BLaER1 treated with 17β-estradiol and CSF1 and Interleukin-3, amounts not matched to agents 10 nM and 100 nM (cell line): ENCODE data around the gene FKBP11.

Experiments used
- H3K27ac ChIP-seq, 11 experiments: shearing (Covaris generic); formaldehyde crosslinking; 2 replicates each; pipeline ENCODE4 v1.8.1; 2022
- H3K27me3 ChIP-seq, 11 experiments: shearing (Covaris generic); formaldehyde crosslinking; 2 replicates each; pipeline ENCODE4 v1.8.1; 2022
- H3K36me3 ChIP-seq, 11 experiments: shearing (Covaris generic); formaldehyde crosslinking; 2 replicates each; pipeline ENCODE4 v1.8.1; 2022
- H3K4me1 ChIP-seq, 10 experiments: shearing (Covaris generic); formaldehyde crosslinking; 2 replicates each; pipeline ENCODE4 v1.8.1; 2022
- H3K4me2 ChIP-seq, 11 experiments: shearing (Covaris generic); formaldehyde crosslinking; 2 replicates each; pipeline ENCODE4 v1.8.1; 2022
- H3K4me3 ChIP-seq, 10 experiments: shearing (Covaris generic); formaldehyde crosslinking; 2 replicates each; pipeline ENCODE4 v1.8.1; 2022
- H3K9ac ChIP-seq, 11 experiments: shearing (Covaris generic); formaldehyde crosslinking; 2 replicates each; pipeline ENCODE4 v1.8.1; 2022
- H3K9me3 ChIP-seq, 11 experiments: shearing (Covaris generic); formaldehyde crosslinking; replicated peaks in 1 of 11; 2 replicates each; pipeline ENCODE4 v1.8.1; 2022
- H4K20me1 ChIP-seq, 11 experiments: shearing (Covaris generic); formaldehyde crosslinking; 2 replicates each; pipeline ENCODE4 v1.8.1; 2022
- Cebpa-rat ChIP-seq, 11 experiments: shearing (Covaris generic); IDR thresholded peaks; 2 replicates each; pipeline ENCODE4 v1.8.1; 2022

FKBP11 gene

DNA sequence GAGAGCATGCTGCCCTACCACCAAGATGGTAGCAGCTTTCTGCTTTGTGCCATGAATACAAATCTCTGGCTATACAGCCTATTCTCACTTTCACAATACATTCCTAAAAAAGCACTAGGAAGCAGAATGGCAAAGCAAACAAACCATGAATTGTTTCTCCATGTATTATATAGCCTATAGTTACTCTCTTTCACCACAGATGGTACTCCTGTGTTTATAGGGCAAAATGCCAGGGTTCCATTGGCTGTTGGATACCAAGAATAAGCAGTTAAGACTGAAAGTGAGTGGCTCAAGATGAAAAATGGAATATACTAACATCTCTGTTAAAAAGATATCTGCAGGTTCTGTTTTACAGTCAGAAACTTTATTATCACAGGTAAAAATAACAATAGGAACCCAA, 20.9 kb upstream of the FKBP11 start:
- peaks cover 0 to 36% (median 4%) of the 10 kb centered on the region in 10 experiments; a peak in 10 of 20 replicates for H3K4me1 ChIP-seq

DNA sequence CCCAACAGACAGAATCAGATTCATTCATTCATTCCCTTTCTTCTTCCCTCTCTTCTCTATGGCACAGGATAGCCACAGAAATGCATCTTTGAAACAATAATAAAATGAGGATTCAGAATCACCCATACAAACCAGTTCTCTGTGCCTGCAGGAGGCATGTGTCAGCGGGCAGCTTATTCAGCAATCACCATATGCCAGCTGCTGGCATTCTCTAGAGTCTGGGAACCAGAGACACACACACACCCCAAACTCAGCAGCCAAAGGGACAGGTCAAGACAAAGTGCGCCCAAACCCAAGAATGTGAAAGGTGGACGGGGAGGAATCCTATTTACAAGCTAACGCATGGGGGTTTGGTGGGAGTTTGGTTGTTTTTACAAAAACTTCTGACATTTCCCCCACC, 17.9 kb upstream of the FKBP11 start:
- no peak overlapping the region for H3K27ac ChIP-seq
- peaks cover 58 to 97% (median 79%) of the 10 kb centered on the region in 11 experiments for H3K36me3 ChIP-seq
- no peak for TF ChIP-seq Cebpa-rat (IDR thresholded peaks at IDR 0.05)
- no peaks in the 10 kb centered on the region for H3K27me3 ChIP-seq
- peaks cover 0 to 57% (median 19%) of the 10 kb centered on the region in 10 experiments; a peak in 12 of 20 replicates for H3K4me1 ChIP-seq
- H3K4me2 ChIP-seq: no peak overlapping the region
- no peak overlapping the region for H3K9ac ChIP-seq
- H3K4me3 ChIP-seq: no peak overlapping the region
- H4K20me1 ChIP-seq: peaks cover 71 to 100% (median 97%) of the 10 kb centered on the region in 11 experiments
- H3K9me3 ChIP-seq: no peaks in the 10 kb centered on the region

More for the DNA sequence above, 20.9 kb upstream of the FKBP11 start:
- no peaks in the 10 kb centered on the region for H3K9me3 ChIP-seq
- H3K36me3 ChIP-seq: peaks cover 38 to 99% (median 73%) of the 10 kb centered on the region in 11 experiments
- no peaks in the 10 kb centered on the region for H3K27me3 ChIP-seq
- H3K27ac ChIP-seq: no peak overlapping the region
- H3K4me2 ChIP-seq: no peak overlapping the region
- TF ChIP-seq Cebpa-rat (IDR thresholded peaks at IDR 0.05): no peak
- H3K4me3 ChIP-seq: no peak overlapping the region
- peaks cover 85 to 100% (median 100%) of the 10 kb centered on the region in 11 experiments for H4K20me1 ChIP-seq
- H3K9ac ChIP-seq: no peak overlapping the region

GRCh38 chr12:48940181-48940580, 14.9 kb upstream of the FKBP11 start:
- peak overlapping the region in 7 of 11 experiments; percentile 7 to 77 (median 70); a peak in 12 of 22 replicates for H3K4me2 ChIP-seq
- no peaks in the 10 kb centered on the region for H3K9me3 ChIP-seq
- peaks cover 58 to 100% (median 94%) of the 10 kb centered on the region in 11 experiments for H4K20me1 ChIP-seq
- peak overlapping the region in 2 of 11 experiments; percentile 42 to 53; a peak in 3 of 22 replicates for H3K27ac ChIP-seq
- no peak for TF ChIP-seq Cebpa-rat (IDR thresholded peaks at IDR 0.05)
- no peak overlapping the region for H3K9ac ChIP-seq
- H3K4me1 ChIP-seq: peaks cover 11 to 56% (median 26%) of the 10 kb centered on the region in 10 experiments
- no peak overlapping the region for H3K4me3 ChIP-seq
- H3K36me3 ChIP-seq: peaks cover 77 to 97% (median 86%) of the 10 kb centered on the region in 11 experiments
- no peaks in the 10 kb centered on the region for H3K27me3 ChIP-seq

DNA sequence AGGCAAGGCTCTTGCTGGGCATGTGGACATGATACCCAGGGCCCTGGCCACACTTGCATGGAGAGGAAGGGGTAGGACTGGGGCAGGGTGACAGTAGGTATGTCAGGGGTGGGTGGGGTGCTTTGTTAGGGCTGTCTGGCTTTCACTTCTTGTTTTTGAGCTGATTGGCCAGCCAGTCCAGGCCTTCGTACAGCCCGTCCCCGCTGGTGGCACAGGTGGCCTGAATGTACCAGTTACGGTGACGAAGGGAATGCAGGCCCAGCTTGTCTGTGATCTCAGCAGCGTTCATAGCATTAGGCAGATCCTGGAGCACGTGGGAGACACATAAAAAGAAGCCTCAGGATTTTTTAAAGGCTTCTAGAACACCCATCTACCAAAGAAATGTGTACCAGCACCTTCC, 13.5 kb upstream of the FKBP11 start:
- Histone ChIP-seq H3K36me3 (peaks cover 81 to 99% (median 92%) of the 10 kb centered on the region in 11 experiments), H3K4me2 (peak overlapping the region in 1 of 11 experiments; percentile 77; a peak in 2 of 22 replicates), H3K9ac (no peak overlapping the region), H3K27me3 (no peaks in the 10 kb centered on the region), H4K20me1 (peaks cover 49 to 100% (median 94%) of the 10 kb centered on the region in 11 experiments), H3K4me3 (no peak overlapping the region), H3K27ac (no peak overlapping the region; a peak in 1 of 22 replicates), H3K9me3 (no peaks in the 10 kb centered on the region), H3K4me1 (peaks cover 24 to 60% (median 40%) of the 10 kb centered on the region in 10 experiments)
- no peak for TF ChIP-seq Cebpa-rat (IDR thresholded peaks at IDR 0.05)

GRCh38 chr12:48937170-48937569, 11.9 kb upstream of the FKBP11 start:
- no peak overlapping the region for H3K4me2 ChIP-seq
- H3K4me3 ChIP-seq: no peak overlapping the region
- peaks cover 82 to 99% (median 94%) of the 10 kb centered on the region in 11 experiments for H3K36me3 ChIP-seq
- H3K4me1 ChIP-seq: peaks cover 37 to 62% (median 43%) of the 10 kb centered on the region in 10 experiments
- no peak overlapping the region for H3K27ac ChIP-seq
- peak overlapping the region in 2 of 11 experiments; percentile 7 to 15; a peak in 1 of 22 replicates for H3K9ac ChIP-seq
- no peaks in the 10 kb centered on the region for H3K27me3 ChIP-seq
- TF ChIP-seq Cebpa-rat (IDR thresholded peaks at IDR 0.05): no peak
- H4K20me1 ChIP-seq: peaks cover 34 to 99% (median 90%) of the 10 kb centered on the region in 11 experiments
- H3K9me3 ChIP-seq: no peaks in the 10 kb centered on the region

DNA sequence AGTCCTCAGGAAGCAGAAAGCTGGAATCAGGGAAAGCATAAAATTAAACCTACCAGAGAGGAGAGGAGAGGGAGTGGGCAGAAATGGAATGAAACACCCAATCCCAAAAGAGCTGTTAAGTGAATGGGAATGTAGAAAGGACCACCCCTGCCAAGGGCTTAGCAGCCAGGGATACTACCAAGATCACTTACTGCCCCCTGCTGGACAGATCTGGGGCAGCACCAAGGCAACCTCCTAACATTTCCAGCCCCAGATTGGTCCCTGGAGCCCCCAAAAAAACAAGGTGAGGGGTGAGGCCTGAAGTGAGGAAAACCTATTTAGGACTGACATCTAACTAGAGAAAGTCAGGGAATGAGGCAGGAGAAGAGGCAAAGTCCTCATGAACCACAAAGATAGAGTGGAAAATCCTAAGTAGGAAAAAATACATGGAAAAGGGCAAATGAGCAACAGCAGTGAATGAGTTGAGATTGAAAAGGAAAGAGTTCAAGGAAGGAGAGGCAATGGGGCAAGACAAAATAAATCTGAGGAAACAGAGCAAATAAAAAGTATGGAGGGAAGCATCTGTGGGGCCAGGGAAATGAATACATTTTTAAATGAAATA, 11.2 kb upstream of the FKBP11 start:
- Histone ChIP-seq H3K4me1 (peaks cover 30 to 58% (median 43%) of the 10 kb centered on the region in 10 experiments), H3K27me3 (no peaks in the 10 kb centered on the region), H4K20me1 (peaks cover 27 to 96% (median 84%) of the 10 kb centered on the region in 11 experiments; a peak in 21 of 22 replicates), H3K4me3 (no peak overlapping the region), H3K9me3 (no peaks in the 10 kb centered on the region), H3K4me2 (no peak overlapping the region), H3K36me3 (peaks cover 80 to 97% (median 92%) of the 10 kb centered on the region in 11 experiments), H3K27ac (no peak overlapping the region), H3K9ac (no peak overlapping the region)
- TF ChIP-seq Cebpa-rat (IDR thresholded peaks at IDR 0.05): no peak

GRCh38 chr12:48934312-48934706, 9.0 kb upstream of the FKBP11 start:
- peaks cover 9 to 42% (median 33%) of the 10 kb centered on the region in 10 experiments; a peak in 19 of 20 replicates for H3K4me1 ChIP-seq
- H4K20me1 ChIP-seq: peaks cover 20 to 87% (median 65%) of the 10 kb centered on the region in 11 experiments; a peak in 21 of 22 replicates
- TF ChIP-seq Cebpa-rat (IDR thresholded peaks at IDR 0.05): no peak
- H3K4me2 ChIP-seq: peak overlapping the region in 9 of 11 experiments; percentile 6 to 94 (median 86); a peak in 17 of 22 replicates
- peak overlapping the region in 6 of 11 experiments; percentile 16 to 60 (median 24); a peak in 7 of 22 replicates for H3K27ac ChIP-seq
- peaks cover 71 to 97% (median 92%) of the 10 kb centered on the region in 11 experiments for H3K36me3 ChIP-seq
- H3K4me3 ChIP-seq: peak overlapping the region in 2 of 10 experiments; percentile 11 to 41; a peak in 3 of 20 replicates
- no peaks in the 10 kb centered on the region for H3K9me3 ChIP-seq
- no peaks in the 10 kb centered on the region for H3K27me3 ChIP-seq
- H3K9ac ChIP-seq: peak overlapping the region in 7 of 11 experiments; percentile 13 to 59 (median 47); a peak in 13 of 22 replicates

DNA sequence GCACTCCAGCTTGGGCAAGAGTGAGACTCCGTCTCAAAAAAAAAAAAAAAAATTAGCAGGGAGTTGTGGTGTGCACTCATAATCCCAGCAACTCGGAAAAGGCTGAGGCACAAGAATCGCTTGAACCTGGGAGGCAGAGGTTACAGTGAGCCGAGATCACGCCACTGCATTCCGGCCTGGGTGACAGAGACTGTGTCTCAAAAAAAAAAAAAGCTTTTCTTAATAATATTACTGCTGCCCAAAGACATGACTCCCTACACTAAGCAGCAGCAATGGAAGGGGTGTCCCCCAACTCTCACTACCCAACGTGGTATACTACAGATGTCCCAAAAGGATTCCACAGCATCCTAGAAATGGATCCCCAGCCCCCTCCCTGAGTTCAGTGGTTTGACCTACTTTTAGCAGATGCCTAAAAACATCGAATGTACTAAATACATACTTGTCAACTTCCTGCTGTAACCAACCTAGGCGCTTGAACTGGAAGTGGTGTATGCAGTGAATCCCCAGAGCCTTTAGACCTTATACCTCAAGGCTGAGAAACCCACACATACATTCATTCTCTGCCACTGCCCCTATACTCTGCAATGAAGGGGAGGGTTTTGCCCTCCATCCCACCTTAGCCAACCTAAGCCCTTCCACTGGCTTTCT, 8.5 kb upstream of the FKBP11 start:
- Histone ChIP-seq H3K9ac (peak overlapping the region in 7 of 11 experiments; percentile 13 to 59 (median 47); a peak in 13 of 22 replicates), H3K36me3 (peaks cover 65 to 97% (median 91%) of the 10 kb centered on the region in 11 experiments), H4K20me1 (peaks cover 20 to 86% (median 63%) of the 10 kb centered on the region in 11 experiments; a peak in 21 of 22 replicates)

More for the DNA sequence above, 8.5 kb upstream of the FKBP11 start:
- TF ChIP-seq Cebpa-rat (IDR thresholded peaks at IDR 0.05): no peak
- peaks cover 3 to 42% (median 31%) of the 10 kb centered on the region in 10 experiments; a peak in 18 of 20 replicates for H3K4me1 ChIP-seq
- peak overlapping the region in 6 of 11 experiments; percentile 16 to 60 (median 24); a peak in 7 of 22 replicates for H3K27ac ChIP-seq
- H3K4me2 ChIP-seq: peak overlapping the region in 9 of 11 experiments; percentile 6 to 94 (median 86); a peak in 17 of 22 replicates
- H3K27me3 ChIP-seq: no peaks in the 10 kb centered on the region
- H3K4me3 ChIP-seq: peak overlapping the region in 2 of 10 experiments; percentile 11 to 41; a peak in 3 of 20 replicates
- H3K9me3 ChIP-seq: no peaks in the 10 kb centered on the region
